Esophagus squamous epithelium (tissue), 4 donors: ENCODE data around the gene CTNND2.

Experiments used
- CTCF ChIP-seq, 6 experiments: fragments of 450-650 bp in 4 of 6; fragments of 200-600 bp in 2 of 6; sonication (generic) in 2 of 6; IDR thresholded peaks; one replicate each; pipeline ENCODE4 v1.5.1; 2016 to 2019; ENCODE audit warnings: antibody characterized with exemption in 6 of 6, mild to moderate bottlenecking in 4 of 6, moderate library complexity in 4 of 6
- POLR2A ChIP-seq, 4 donors: fragments of 450-650 bp; IDR thresholded peaks; one replicate each; pipeline ENCODE4 v1.6.1; 2017; ENCODE audit warnings: antibody characterized with exemption in 4 of 4, mild to moderate bottlenecking in 4 of 4, moderate library complexity in 3 of 4

GRCh38 chr5:11905206-11905605, 960 bp upstream of the CTNND2 start:
- TF ChIP-seq CTCF (IDR thresholded peaks at IDR 0.05) (no peak), POLR2A (IDR thresholded peaks at IDR 0.05) (no peak)
